Measurements from ENCODE around the gene FHIP1A.

GRCh38 chr4:151407018-151407417 lies 2.0 kb upstream of the FHIP1A start:
- TF ChIP-seq, protein P1, sequence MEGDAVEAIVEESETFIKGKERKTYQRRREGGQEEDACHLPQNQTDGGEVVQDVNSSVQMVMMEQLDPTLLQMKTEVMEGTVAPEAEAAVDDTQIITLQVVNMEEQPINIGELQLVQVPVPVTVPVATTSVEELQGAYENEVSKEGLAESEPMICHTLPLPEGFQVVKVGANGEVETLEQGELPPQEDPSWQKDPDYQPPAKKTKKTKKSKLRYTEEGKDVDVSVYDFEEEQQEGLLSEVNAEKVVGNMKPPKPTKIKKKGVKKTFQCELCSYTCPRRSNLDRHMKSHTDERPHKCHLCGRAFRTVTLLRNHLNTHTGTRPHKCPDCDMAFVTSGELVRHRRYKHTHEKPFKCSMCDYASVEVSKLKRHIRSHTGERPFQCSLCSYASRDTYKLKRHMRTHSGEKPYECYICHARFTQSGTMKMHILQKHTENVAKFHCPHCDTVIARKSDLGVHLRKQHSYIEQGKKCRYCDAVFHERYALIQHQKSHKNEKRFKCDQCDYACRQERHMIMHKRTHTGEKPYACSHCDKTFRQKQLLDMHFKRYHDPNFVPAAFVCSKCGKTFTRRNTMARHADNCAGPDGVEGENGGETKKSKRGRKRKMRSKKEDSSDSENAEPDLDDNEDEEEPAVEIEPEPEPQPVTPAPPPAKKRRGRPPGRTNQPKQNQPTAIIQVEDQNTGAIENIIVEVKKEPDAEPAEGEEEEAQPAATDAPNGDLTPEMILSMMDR (IDR thresholded peaks at IDR 0.05; ENCODE audit: low read depth, low read length): no peak
- no peak for TF ChIP-seq EZH2phosphoT487 (IDR thresholded peaks at IDR 0.05; ENCODE audit: low read depth)
